Measurements from ENCODE around the gene ADARB1. TPM values are rescaled to one million over a fixed set of nuclear protein-coding genes. Genes with fewer than 3 reads are reported as not detected.

The ADARB1 gene
- total and polyA plus RNA-seq, 2 donors (not counting 1 experiment from before 2014, with no cell fraction given) = 17.1 to 33.3 TPM

DNA sequence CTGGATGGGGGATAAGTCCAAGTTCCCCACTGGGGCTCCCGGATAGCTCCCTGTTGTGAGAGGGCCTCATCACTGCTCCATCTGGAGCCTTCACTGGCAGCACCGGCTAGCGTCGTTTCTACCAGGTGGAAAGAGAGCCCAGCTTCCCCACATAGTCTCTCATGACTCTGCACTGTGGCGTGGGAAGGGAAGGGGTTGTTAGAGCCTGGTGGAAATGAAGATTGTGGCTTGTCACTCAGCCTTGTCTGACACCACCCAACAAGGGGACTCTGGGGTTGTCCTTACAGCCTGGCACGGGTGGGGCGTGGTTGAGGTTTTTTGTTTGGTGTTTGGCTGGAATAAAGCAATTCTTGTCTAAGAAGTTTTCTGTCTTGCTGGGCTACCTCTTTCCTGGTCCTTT, 94.6 kb downstream of the ADARB1 start:
- no peaks in the 10 kb centered on the region for H3K9me3 Mint-ChIP-seq (ENCODE audit: insufficient read depth)
- peaks cover 6 to 18% of the 10 kb centered on the region in 2 experiments for H3K36me3 ChIP-seq (replicated peaks in 1 of 2; ENCODE audit: control extremely low read depth in 1 of 2, control insufficient read depth in 1 of 2, extremely low read depth in 1 of 2, insufficient read depth in 2 of 2, low read length in 1 of 2)
- intact Hi-C loops (cut with micrococcal nuclease) = no loop called here
- no peak overlapping the region for H3K27ac Mint-ChIP-seq
- H3K9ac ChIP-seq (ENCODE audit: low read length) = no peak overlapping the region
- TF ChIP-seq EZH2 (IDR thresholded peaks at IDR 0.05; ENCODE audit: borderline replicate concordance, insufficient read depth, low read depth, low read length, poor library complexity, severe bottlenecking) = no peak
- TF ChIP-seq, protein P1, sequence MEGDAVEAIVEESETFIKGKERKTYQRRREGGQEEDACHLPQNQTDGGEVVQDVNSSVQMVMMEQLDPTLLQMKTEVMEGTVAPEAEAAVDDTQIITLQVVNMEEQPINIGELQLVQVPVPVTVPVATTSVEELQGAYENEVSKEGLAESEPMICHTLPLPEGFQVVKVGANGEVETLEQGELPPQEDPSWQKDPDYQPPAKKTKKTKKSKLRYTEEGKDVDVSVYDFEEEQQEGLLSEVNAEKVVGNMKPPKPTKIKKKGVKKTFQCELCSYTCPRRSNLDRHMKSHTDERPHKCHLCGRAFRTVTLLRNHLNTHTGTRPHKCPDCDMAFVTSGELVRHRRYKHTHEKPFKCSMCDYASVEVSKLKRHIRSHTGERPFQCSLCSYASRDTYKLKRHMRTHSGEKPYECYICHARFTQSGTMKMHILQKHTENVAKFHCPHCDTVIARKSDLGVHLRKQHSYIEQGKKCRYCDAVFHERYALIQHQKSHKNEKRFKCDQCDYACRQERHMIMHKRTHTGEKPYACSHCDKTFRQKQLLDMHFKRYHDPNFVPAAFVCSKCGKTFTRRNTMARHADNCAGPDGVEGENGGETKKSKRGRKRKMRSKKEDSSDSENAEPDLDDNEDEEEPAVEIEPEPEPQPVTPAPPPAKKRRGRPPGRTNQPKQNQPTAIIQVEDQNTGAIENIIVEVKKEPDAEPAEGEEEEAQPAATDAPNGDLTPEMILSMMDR (IDR thresholded peaks at IDR 0.05) = no peak
- H3K27me3 Mint-ChIP-seq = no peaks in the 10 kb centered on the region
- H3K27ac ChIP-seq (ENCODE audit: low read length in 2 of 2) = no peak overlapping the region
- no peak overlapping the region for H2AFZ ChIP-seq (ENCODE audit: insufficient read depth, low read depth, low read length, poor library complexity, severe bottlenecking)
- H3K9me3 ChIP-seq (ENCODE audit: control extremely low read depth in 1 of 3, control insufficient read depth in 2 of 3, insufficient read depth in 1 of 3, low read length in 2 of 3) = no peaks in the 10 kb centered on the region
- H3K27me3 ChIP-seq (replicated peaks in 1 of 4; ENCODE audit: control extremely low read depth in 1 of 4, control insufficient read depth in 3 of 4, insufficient read depth in 4 of 4, low read length in 3 of 4) = no peaks in the 10 kb centered on the region
- WGBS (ENCODE audit: insufficient coverage) = 16% methylated on average over 4 of the region's 7 CpGs
- H4K20me1 ChIP-seq (ENCODE audit: control insufficient read depth, insufficient read depth, low read length, poor library complexity, severe bottlenecking) = peaks cover 39% of the 10 kb centered on the region
- no peak overlapping the region for H3K4me3 ChIP-seq (ENCODE audit: control extremely low read depth in 1 of 5, extremely low read depth in 1 of 5, insufficient read depth in 1 of 5, low read depth in 2 of 5, low read length in 4 of 5)
- peaks cover 30% of the 10 kb centered on the region for H3K79me2 ChIP-seq (ENCODE audit: control insufficient read depth, insufficient read depth, low read length)
- no peak for ATAC-seq (ENCODE audit: low read depth)
- H3K4me3 Mint-ChIP-seq = no peak overlapping the region
- ChIA-PET POLR2A (no interaction called here), CTCF (interaction anchor here (2.9 kb wide), 1 partner anchor 31 kb away, joined by 14 read pairs; no protein-coding TSS in a partner anchor)
- H3K4me1 ChIP-seq (ENCODE audit: control insufficient read depth in 2 of 2, insufficient read depth in 2 of 2, low read length in 2 of 2) = peaks cover 0 to 3% of the 10 kb centered on the region in 2 donors
- H3K4me1 Mint-ChIP-seq = peaks cover 6% of the 10 kb centered on the region
- no peak for DNase-seq
- no peak overlapping the region for H3K4me2 ChIP-seq (replicated peaks; ENCODE audit: low read depth, low read length, poor library complexity, severe bottlenecking)

DNA sequence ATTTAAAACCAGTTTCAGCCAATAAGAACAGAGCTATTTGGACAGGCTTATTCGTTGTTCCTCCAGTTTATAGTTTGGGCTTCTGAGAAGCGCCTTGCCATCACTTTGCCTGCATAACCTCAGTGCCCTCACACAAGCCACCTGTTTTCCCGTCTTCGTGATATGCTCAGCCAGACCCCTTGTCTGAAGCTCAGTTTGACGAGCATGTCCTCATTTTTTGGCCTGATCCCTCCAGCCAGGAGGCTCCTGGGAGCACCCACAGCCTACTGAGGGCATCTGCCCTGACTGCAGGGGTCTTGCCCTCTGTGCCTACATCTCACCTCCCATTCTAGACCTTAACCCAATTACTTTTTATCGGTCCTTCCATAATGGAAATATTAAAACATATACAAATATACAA, 95.3 kb downstream of the ADARB1 start:
- no peak overlapping the region for H3K9ac ChIP-seq (ENCODE audit: low read length)
- intact Hi-C loops (cut with micrococcal nuclease) = no loop called here
- no peaks in the 10 kb centered on the region for H3K9me3 Mint-ChIP-seq (ENCODE audit: insufficient read depth)
- no peak overlapping the region for H3K4me3 ChIP-seq (ENCODE audit: control extremely low read depth in 1 of 5, extremely low read depth in 1 of 5, insufficient read depth in 1 of 5, low read depth in 2 of 5, low read length in 4 of 5)
- POLR2A ChIA-PET = no interaction called here
- DNase-seq (no peak), ATAC-seq (ENCODE audit: low read depth) (no peak)
- no peaks in the 10 kb centered on the region for H3K9me3 ChIP-seq (ENCODE audit: control extremely low read depth in 1 of 3, control insufficient read depth in 2 of 3, insufficient read depth in 1 of 3, low read length in 2 of 3)
- no peak overlapping the region for H3K4me3 Mint-ChIP-seq
- CTCF ChIA-PET = interaction anchor here (1.4 kb wide), 1 partner anchor 32 kb away, joined by 3 read pairs; no protein-coding TSS in a partner anchor
- peaks cover 33% of the 10 kb centered on the region for H4K20me1 ChIP-seq (ENCODE audit: control insufficient read depth, insufficient read depth, low read length, poor library complexity, severe bottlenecking)
- no peaks in the 10 kb centered on the region for H3K27me3 ChIP-seq (replicated peaks in 1 of 4; ENCODE audit: control extremely low read depth in 1 of 4, control insufficient read depth in 3 of 4, insufficient read depth in 4 of 4, low read length in 3 of 4)
- H3K36me3 ChIP-seq (replicated peaks in 1 of 2; ENCODE audit: control extremely low read depth in 1 of 2, control insufficient read depth in 1 of 2, extremely low read depth in 1 of 2, insufficient read depth in 2 of 2, low read length in 1 of 2) = peaks cover 6 to 19% of the 10 kb centered on the region in 2 experiments
- no peak overlapping the region for H3K4me2 ChIP-seq (replicated peaks; ENCODE audit: low read depth, low read length, poor library complexity, severe bottlenecking)
- no peak overlapping the region for H2AFZ ChIP-seq (ENCODE audit: insufficient read depth, low read depth, low read length, poor library complexity, severe bottlenecking)
- 83% methylated on average over 5 of the region's 6 CpGs for WGBS (ENCODE audit: insufficient coverage)
- no peak overlapping the region for H3K27ac Mint-ChIP-seq
- H3K4me1 ChIP-seq (ENCODE audit: control insufficient read depth in 2 of 2, insufficient read depth in 2 of 2, low read length in 2 of 2) = peaks cover 0 to 3% of the 10 kb centered on the region in 2 donors
- H3K27me3 Mint-ChIP-seq = no peaks in the 10 kb centered on the region
- H3K79me2 ChIP-seq (ENCODE audit: control insufficient read depth, insufficient read depth, low read length) = peaks cover 26% of the 10 kb centered on the region
- peaks cover 6% of the 10 kb centered on the region for H3K4me1 Mint-ChIP-seq
- no peak overlapping the region for H3K27ac ChIP-seq (ENCODE audit: low read length in 2 of 2)
- TF ChIP-seq EZH2 (IDR thresholded peaks at IDR 0.05; ENCODE audit: borderline replicate concordance, insufficient read depth, low read depth, low read length, poor library complexity, severe bottlenecking) = no peak
- TF ChIP-seq, protein P1 (IDR thresholded peaks at IDR 0.05) = no peak

Data from B cell (primary cell).